ENCODE results near the gene WDR45. TPM values are rescaled to one million over a fixed set of nuclear protein-coding genes. Genes with fewer than 3 reads are reported as not detected.

WDR45 gene
- total and polyA plus RNA-seq, 2 of the 13 experiments (the other 11 are each of a cell fraction or from before 2014, with no cell fraction given): 16.4 to 65.5 TPM

GRCh38 chrX:49079489-49080428, at the start of gene WDR45 (continued):
- TF ChIP-seq ZNF747 (CRISPR knock-in tag; IDR thresholded peaks at IDR 0.05; ENCODE audit: borderline replicate concordance) (0 out of 2 replicates have a peak, but pooled peaks have one; percentile 19), TCF7L2 (IDR thresholded peaks at IDR 0.05; ENCODE audit: low read depth, low read length) (no peak), PCBP2 (optimal IDR thresholded peaks at IDR 0.05; ENCODE audit: low read depth, low read length, poor library complexity, severe bottlenecking) (no peak), REL (CRISPR knock-in tag; conservative IDR thresholded peaks at IDR 0.05) (0 out of 2 replicates have a peak, but pooled peaks have one; percentile 41), HNF1A (IDR thresholded peaks at IDR 0.05; ENCODE audit: low read depth) (no peak), HNF1A (CRISPR knock-in tag; IDR thresholded peaks at IDR 0.05; ENCODE audit: borderline replicate concordance) (no peak), ZNF44 (CRISPR knock-in tag; IDR thresholded peaks at IDR 0.05) (no peak), POLR2AphosphoS5 (IDR thresholded peaks at IDR 0.05; ENCODE audit: low read depth, low read length) (peak; percentile 63), MXD4 (CRISPR knock-in tag; IDR thresholded peaks at IDR 0.05) (no peak), TRAFD1 (CRISPR knock-in tag; IDR thresholded peaks at IDR 0.05; ENCODE audit: borderline replicate concordance) (no peak), ZNF550 (CRISPR knock-in tag; IDR thresholded peaks at IDR 0.05; ENCODE audit: borderline replicate concordance) (no peak), IKZF4 (CRISPR knock-in tag; IDR thresholded peaks at IDR 0.05; ENCODE audit: borderline replicate concordance, low read depth, not compliant biosample characterization) (no peak), ZNF496 (CRISPR knock-in tag; IDR thresholded peaks at IDR 0.05; ENCODE audit: insufficient replicate concordance) (no peak)
- TF ChIP-seq, protein P1, sequence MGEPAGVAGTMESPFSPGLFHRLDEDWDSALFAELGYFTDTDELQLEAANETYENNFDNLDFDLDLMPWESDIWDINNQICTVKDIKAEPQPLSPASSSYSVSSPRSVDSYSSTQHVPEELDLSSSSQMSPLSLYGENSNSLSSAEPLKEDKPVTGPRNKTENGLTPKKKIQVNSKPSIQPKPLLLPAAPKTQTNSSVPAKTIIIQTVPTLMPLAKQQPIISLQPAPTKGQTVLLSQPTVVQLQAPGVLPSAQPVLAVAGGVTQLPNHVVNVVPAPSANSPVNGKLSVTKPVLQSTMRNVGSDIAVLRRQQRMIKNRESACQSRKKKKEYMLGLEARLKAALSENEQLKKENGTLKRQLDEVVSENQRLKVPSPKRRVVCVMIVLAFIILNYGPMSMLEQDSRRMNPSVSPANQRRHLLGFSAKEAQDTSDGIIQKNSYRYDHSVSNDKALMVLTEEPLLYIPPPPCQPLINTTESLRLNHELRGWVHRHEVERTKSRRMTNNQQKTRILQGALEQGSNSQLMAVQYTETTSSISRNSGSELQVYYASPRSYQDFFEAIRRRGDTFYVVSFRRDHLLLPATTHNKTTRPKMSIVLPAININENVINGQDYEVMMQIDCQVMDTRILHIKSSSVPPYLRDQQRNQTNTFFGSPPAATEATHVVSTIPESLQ (CRISPR knock-in tag; conservative IDR thresholded peaks at IDR 0.05): no peak
- TF ChIP-seq, protein P2, sequence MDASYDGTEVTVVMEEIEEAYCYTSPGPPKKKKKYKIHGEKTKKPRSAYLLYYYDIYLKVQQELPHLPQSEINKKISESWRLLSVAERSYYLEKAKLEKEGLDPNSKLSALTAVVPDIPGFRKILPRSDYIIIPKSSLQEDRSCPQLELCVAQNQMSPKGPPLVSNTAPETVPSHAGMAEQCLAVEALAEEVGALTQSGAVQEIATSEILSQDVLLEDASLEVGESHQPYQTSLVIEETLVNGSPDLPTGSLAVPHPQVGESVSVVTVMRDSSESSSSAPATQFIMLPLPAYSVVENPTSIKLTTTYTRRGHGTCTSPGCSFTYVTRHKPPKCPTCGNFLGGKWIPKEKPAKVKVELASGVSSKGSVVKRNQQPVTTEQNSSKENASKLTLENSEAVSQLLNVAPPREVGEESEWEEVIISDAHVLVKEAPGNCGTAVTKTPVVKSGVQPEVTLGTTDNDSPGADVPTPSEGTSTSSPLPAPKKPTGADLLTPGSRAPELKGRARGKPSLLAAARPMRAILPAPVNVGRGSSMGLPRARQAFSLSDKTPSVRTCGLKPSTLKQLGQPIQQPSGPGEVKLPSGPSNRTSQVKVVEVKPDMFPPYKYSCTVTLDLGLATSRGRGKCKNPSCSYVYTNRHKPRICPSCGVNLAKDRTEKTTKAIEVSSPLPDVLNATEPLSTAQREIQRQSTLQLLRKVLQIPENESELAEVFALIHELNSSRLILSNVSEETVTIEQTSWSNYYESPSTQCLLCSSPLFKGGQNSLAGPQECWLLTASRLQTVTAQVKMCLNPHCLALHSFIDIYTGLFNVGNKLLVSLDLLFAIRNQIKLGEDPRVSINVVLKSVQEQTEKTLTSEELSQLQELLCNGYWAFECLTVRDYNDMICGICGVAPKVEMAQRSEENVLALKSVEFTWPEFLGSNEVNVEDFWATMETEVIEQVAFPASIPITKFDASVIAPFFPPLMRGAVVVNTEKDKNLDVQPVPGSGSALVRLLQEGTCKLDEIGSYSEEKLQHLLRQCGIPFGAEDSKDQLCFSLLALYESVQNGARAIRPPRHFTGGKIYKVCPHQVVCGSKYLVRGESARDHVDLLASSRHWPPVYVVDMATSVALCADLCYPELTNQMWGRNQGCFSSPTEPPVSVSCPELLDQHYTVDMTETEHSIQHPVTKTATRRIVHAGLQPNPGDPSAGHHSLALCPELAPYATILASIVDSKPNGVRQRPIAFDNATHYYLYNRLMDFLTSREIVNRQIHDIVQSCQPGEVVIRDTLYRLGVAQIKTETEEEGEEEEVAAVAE (CRISPR knock-in tag; IDR thresholded peaks at IDR 0.05; ENCODE audit: borderline replicate concordance): no peak
